GM19351 (cell line): ENCODE results near the gene RNF152.

Experiments
- ATAC-seq: cut with Tn5 transposase; IDR thresholded peaks from one replicate; pipeline ENCODE4 v1.9.1; 2021; ENCODE audit warnings: mild to moderate bottlenecking, moderate library complexity; ENCODE audit not compliant: unreplicated experiment

The RNF152 gene

GRCh38 chr18:61892683-61893308, at the start of gene RNF152:
TSS of gene RNF152 (minus strand) at chr18:61893007. CDS start at chr18:61816463, 76,544 bp downstream.
- no peak for ATAC-seq

DNA sequence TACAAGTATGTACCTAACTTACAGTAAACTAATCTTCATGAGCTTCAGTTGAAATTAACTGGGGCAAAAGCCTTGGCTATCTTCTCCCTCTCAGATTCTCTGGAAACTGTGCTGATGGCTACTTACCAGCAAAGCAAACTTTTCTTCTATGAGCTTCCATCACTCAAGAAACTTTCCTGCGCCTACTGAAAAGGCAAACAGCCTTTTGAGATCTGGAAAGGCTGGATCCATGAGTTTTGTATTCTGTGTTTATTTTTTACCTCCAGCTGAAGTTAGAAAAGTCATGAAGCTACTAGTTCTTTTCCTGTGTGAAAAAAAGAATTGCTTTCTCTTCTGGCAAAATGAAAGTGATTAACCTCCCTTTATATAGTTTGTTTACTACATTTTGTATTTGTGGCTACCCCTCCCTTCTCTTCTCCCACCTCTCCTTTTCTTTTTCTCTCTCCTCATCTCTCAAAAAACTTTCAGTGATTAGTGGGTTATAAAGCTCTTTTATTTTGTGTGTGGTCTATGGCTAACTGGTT, 49.2 kb upstream of the RNF152 start:
- ATAC-seq = no peak

GRCh38 chr18:61939046-61939674, 46.4 kb upstream of the RNF152 start:
- ATAC-seq = no peak

DNA sequence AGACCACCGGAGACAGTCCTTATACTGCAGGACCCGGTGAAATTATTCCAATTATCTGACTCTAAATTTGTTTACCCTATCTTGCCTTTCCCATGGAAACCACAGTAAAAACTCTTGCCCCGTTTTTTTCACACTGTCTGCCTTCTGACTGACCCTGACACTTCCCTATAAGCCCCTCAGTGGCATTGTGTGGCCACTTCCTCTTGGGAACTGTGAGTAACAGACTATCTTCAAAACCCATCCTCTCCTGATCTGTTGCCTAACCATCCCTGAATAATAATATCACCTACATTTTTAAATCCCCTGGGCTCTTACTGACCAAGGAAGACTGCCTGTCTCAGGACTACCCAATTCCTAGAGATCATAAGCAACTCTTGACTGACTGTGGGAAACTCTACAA, 42.6 kb upstream of the RNF152 start:
- ATAC-seq = no peak

- ATAC-seq = no peak
Observed at GRCh38 chr18:61931654-61932379, 39.0 kb upstream of the RNF152 start.

DNA sequence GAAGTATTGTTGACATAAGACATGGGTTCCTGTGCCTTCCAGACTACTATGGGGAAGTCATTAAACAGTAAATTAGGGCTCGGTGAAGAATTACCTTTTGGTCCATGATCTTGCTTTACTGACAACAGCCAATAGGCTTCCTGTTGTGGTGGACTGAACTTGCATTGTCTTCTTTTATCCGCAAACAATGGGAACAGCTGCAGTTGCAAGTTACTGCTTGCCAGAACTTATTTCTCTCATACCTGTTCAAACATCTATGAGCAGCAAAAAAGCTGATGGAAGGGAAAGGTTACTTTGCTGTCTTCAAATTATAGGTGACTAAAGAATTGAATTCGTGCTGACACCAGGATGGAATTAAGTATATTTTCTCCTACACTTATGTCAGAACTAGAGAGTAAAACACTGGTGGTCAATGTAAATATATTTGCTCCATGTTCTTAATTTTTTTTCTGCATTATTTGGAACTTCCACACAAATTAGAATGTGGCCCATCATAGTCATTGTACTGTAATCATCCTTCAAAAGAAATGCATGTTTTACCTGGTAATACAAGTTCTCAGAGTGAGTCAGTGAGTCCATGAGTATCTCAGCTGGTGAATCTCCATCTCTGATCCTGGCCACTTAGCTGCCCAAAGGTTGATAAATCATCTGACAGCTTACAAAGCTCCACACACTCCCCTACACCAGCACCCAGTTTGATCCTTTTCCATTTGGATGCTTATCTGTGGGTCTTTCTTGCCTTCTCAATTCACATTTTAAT, 37.3 kb upstream of the RNF152 start:
- no peak for ATAC-seq

DNA sequence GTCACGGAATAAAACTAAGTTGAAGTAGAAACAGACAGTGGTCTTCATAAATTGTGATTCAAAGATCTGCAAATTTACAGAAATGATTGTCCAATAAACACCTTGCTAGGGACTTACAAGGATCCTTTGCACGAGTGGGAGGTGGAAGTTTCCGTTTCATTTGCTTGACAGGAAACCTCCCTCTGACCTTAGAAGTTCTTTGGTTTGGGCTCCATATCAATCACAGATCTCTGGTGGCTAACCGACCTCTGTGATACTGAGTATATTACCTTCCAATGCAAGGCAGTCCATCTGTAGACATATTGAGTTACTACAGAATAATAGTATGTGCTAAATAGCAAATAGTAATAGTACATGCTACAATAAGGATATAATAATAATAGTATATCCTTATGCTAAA, 33.7 kb upstream of the RNF152 start:
- peak; percentile 72 for ATAC-seq

GRCh38 chr18:61924550-61924949, 31.7 kb upstream of the RNF152 start:
- no peak for ATAC-seq

GRCh38 chr18:61922435-61922834, 29.6 kb upstream of the RNF152 start:
- ATAC-seq = no peak

DNA sequence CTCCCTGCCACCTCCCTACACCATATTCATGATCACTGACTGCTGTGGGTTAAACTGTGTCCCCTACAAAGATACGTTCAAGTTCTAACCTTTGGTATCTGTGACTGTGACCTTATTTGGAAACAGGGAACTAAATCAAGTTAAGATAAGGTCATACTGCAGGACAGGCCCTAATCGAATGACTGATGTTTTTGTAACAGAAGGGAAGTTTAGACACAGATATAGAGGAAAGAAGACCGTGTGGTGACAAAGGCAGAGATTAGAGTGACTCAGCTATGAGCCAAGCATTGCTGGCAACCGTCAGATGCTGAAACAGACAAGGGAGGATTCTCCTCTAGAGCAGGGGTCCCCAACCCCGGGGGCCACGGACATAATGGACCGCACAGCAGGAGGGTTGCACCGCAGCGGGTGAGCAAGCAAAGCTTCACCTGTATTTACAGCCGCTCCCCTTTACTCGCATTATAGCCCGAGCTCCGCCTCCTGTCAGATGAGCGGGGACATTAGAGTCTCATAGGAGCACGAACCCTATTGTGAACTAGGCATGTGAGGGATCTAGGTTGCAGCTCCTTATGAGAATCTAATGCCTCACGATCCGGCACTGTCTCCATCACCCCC, 28.9 kb upstream of the RNF152 start:
- ATAC-seq = no peak

DNA sequence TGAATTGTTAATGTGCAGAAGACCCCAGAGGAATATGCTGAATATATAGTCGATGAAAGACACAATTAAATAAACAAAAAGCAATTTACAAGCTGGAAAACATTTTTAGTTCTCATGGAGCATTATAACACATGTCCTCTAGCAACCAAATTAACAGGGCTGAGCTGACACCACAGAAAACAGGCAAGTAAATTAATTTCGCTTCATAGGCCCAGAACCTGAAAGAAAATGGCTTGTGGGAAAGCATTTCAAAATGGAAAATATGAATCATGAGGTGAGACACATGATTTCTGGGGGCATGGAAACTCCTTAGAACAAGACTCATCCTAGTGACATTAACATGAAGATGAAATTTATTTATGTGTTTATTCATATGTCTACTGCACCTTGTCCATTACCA, 25.0 kb upstream of the RNF152 start:
- no peak for ATAC-seq

DNA sequence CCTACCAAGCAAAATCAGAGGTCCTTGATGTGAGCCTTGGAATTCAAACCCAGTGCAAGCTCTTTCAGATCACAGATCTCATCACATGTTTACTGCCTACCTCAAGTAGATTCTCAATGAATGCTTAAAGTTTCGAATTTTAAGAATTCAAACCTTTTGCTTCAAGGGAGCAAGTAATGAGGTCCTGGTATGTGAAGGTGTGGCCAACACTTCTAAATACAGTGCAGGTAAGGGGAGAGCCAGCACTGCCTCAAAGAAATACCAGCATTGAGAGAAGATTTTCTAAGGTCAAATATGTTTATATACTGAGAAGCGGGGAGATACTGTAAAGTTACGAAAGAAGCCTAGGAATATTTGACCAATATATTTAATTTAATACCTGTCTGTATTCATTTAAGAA, 19.7 kb upstream of the RNF152 start:
- ATAC-seq = no peak

DNA sequence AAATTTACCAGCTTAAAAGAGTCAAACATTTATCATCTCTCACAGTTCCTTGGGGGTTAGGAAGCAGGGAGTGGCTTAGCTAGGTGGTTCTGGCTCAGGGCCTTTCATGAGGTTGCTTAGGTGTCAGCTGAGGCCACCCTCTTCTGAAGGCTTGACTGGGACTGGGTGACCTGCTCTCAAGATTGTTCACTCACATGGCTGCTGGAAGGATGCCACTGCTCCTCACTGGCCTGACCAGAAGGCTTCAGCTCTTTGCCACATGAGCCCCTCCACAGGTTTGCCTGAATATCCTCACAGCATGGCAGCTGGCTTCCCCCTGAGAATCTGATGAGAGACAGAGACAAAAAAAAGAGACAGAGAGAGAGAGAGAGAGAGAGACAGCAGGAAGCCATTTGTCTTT, 17.3 kb upstream of the RNF152 start:
- no peak for ATAC-seq

GRCh38 chr18:61908661-61909060, 15.9 kb upstream of the RNF152 start:
- no peak for ATAC-seq

- ATAC-seq = peak; percentile 99
Observed at GRCh38 chr18:61901323-61901986, 8.6 kb upstream of the RNF152 start.

- no peak for ATAC-seq
Observed at GRCh38 chr18:61900504-61901281, 7.9 kb upstream of the RNF152 start.

- no peak for ATAC-seq
Observed at GRCh38 chr18:61898640-61899101, 5.9 kb upstream of the RNF152 start.

DNA sequence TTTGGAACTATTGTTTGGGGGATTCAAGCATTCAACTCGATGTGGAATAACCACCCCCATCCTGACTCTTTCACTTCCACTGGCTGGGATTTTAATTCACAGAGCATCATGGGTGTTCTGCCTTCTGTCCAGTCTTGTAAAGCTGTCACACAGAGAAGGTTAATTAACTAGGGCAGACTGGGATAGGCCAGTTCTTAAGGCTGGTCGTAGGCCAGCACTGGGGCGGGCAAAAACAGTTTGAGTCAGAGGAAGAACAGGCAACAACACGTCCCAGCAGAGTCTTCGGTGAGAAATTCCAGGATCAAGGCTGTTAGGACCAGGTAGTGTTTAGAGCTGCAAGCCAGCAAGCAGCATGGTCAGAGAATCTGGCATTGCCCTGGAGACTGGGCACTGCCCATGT, 4.0 kb upstream of the RNF152 start:
- no peak for ATAC-seq

DNA sequence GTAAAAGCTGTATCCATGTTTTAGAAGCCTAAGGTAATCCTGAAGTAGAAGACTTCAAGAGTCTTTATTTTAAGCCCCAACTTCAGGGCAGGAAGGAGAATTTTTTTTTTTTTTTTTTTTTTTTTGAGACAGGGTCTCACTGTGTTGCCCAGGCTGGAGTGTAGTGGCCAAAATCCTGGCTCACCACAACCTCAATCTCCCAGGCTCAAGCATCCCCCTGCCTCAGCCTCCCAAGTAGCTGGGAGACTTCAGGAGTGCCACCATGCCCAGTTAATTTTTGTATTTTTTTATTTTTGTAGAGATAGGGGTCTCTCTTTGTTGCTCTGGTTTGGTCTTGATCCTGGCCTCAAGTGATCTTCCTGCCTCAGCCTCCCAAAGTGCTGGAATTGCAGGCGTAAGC, 3.3 kb upstream of the RNF152 start:
- ATAC-seq = no peak
